ENCODE results near the gene PPP1R14B. TPM values are rescaled to one million over a fixed set of nuclear protein-coding genes. Genes with fewer than 3 reads are reported as not detected.

Gene PPP1R14B
- total and polyA plus RNA-seq, 4 experiments from 2014 or later, result 32.2 to 83.5 (median 45.2) TPM

- H3K4me1 ChIP-seq (ENCODE audit: insufficient read depth, low read length), result peaks cover 14% of the 10 kb centered on the region
- ChIA-PET POLR2A (ENCODE audit: partially characterized antibody) (no interaction called here), CTCF (ENCODE audit: partially characterized antibody) (interaction anchor here (1.6 kb wide), 1 partner anchor 10 kb away, joined by 7 read pairs; no protein-coding TSS in a partner anchor)
- DNase-seq, result peak in 1 of 5 donors; percentile 24
- Mint-ChIP-seq H3K9me3 (no peaks in the 10 kb centered on the region), H3K4me1 (peaks cover 6 to 20% (median 12%) of the 10 kb centered on the region in 4 donors), H3K36me3 (no peaks in the 10 kb centered on the region), H3K27me3 (peaks cover 29 to 32% of the 10 kb centered on the region in 2 donors), H3K4me3 (peak within 1 kb of the TSS; percentile 43 to 80 (median 72)), H3K27ac (peak within 1 kb of the TSS in 2 of 7 donors; percentile 15 to 35)
- peaks cover 35% of the 10 kb centered on the region for H3K27me3 ChIP-seq (ENCODE audit: insufficient read depth, low read length)
- intact Hi-C loops (cut with micrococcal nuclease), result no loop called here
- H3K36me3 ChIP-seq (ENCODE audit: insufficient read depth, low read length), result no peaks in the 10 kb centered on the region
- no peaks in the 10 kb centered on the region for H3K9me3 ChIP-seq (ENCODE audit: control insufficient read depth in 1 of 2, low read length in 2 of 2)
- peak within 1 kb of the TSS in 1 of 2 donors; percentile 27 for H3K4me3 ChIP-seq (ENCODE audit: low read length in 2 of 2)
- H3K27ac ChIP-seq (ENCODE audit: low read depth, low read length), result no peak within 1 kb of the TSS
These were observed 44.6 kb upstream of the PPP1R14B start, which contains the start of gene KCNK4 for GRCh38 chr11:64291262-64291751. KCNK4 (plus strand) TSS chr11:64291302; CDS start chr11:64293019, 1,717 bp downstream.

- Histone ChIP-seq H3K4me1 (ENCODE audit: insufficient read depth, low read length) (peaks cover 19% of the 10 kb centered on the region), H3K4me3 (ENCODE audit: low read length in 2 of 2) (no peak overlapping the region), H3K9me3 (ENCODE audit: control insufficient read depth in 1 of 2, low read length in 2 of 2) (no peaks in the 10 kb centered on the region), H3K27ac (ENCODE audit: low read depth, low read length) (no peak overlapping the region), H3K36me3 (ENCODE audit: insufficient read depth, low read length) (no peaks in the 10 kb centered on the region), H3K27me3 (ENCODE audit: insufficient read depth, low read length) (peaks cover 32% of the 10 kb centered on the region)
- H3K4me1 Mint-ChIP-seq, result peaks cover 6 to 22% (median 13%) of the 10 kb centered on the region in 4 donors
- H3K27ac Mint-ChIP-seq, result peak overlapping the region in 2 of 7 donors; percentile 15 to 35
- no peaks in the 10 kb centered on the region for H3K9me3 Mint-ChIP-seq
- peak in 1 of 5 donors; percentile 32 for DNase-seq
- CTCF ChIA-PET (ENCODE audit: partially characterized antibody), result interaction anchor here (0.7 to 2.6 kb wide), 3 partner anchors 10 to 86 kb away, joined by 3 to 12 read pairs (median 10); partner anchors contain the start of gene CATSPERZ
- no peaks in the 10 kb centered on the region for H3K36me3 Mint-ChIP-seq
- POLR2A ChIA-PET (ENCODE audit: partially characterized antibody), result interaction anchor here (1.4 to 8.6 kb wide), 2 partner anchors 13 to 84 kb away, joined by 3 to 81 read pairs; partner anchors contain the start of genes CATSPERZ, ESRRA and FERMT3
- H3K4me3 Mint-ChIP-seq, result peak overlapping the region; percentile 43 to 80 (median 72)
- intact Hi-C loops (cut with micrococcal nuclease), result no loop called here
- peaks cover 22 to 28% of the 10 kb centered on the region in 2 donors for H3K27me3 Mint-ChIP-seq
These were observed 43.9 kb upstream of the PPP1R14B start for GRCh38 chr11:64290352-64291261.

- CTCF ChIA-PET (ENCODE audit: partially characterized antibody), result interaction anchor here (1.6 to 2.6 kb wide), 3 partner anchors 12 to 84 kb away, joined by 3 to 12 read pairs (median 10); partner anchors contain the start of gene CATSPERZ
- peak overlapping the region in 2 of 7 donors; percentile 21 to 36 for H3K27ac Mint-ChIP-seq
- no peak overlapping the region for H3K4me3 ChIP-seq (ENCODE audit: low read length in 2 of 2)
These were observed 42.3 kb upstream of the PPP1R14B start for GRCh38 chr11:64289002-64289564.

GRCh38 chr11:64288353-64288750, 41.6 kb upstream of the PPP1R14B start:
- intact Hi-C loops (cut with micrococcal nuclease), result no loop called here
- ChIA-PET CTCF (ENCODE audit: partially characterized antibody) (interaction anchor here (1.6 to 2.6 kb wide), 2 partner anchors 20 to 83 kb away, joined by 3 to 10 read pairs; no protein-coding TSS in a partner anchor), POLR2A (ENCODE audit: partially characterized antibody) (interaction anchor here (0.9 to 8.6 kb wide), 2 partner anchors 15 to 19 kb away, joined by 3 to 81 read pairs; partner anchors contain the start of genes CATSPERZ and ESRRA)
- peaks cover 0 to 4% of the 10 kb centered on the region in 2 donors for H3K36me3 Mint-ChIP-seq
- H3K27ac Mint-ChIP-seq, result no peak overlapping the region
- DNase-seq, result no peak
- Histone ChIP-seq H3K27me3 (ENCODE audit: insufficient read depth, low read length) (peaks cover 17% of the 10 kb centered on the region), H3K4me3 (ENCODE audit: low read length in 2 of 2) (no peak overlapping the region), H3K36me3 (ENCODE audit: insufficient read depth, low read length) (no peaks in the 10 kb centered on the region), H3K4me1 (ENCODE audit: insufficient read depth, low read length) (peaks cover 29% of the 10 kb centered on the region), H3K27ac (ENCODE audit: low read depth, low read length) (no peak overlapping the region), H3K9me3 (ENCODE audit: control insufficient read depth in 1 of 2, low read length in 2 of 2) (no peaks in the 10 kb centered on the region)
- peaks cover 9 to 43% (median 19%) of the 10 kb centered on the region in 4 donors for H3K4me1 Mint-ChIP-seq
- peak overlapping the region in 2 of 8 donors; percentile 25 to 29 for H3K4me3 Mint-ChIP-seq
- no peaks in the 10 kb centered on the region for H3K9me3 Mint-ChIP-seq
- H3K27me3 Mint-ChIP-seq, result peaks cover 11 to 14% of the 10 kb centered on the region in 2 donors

More at GRCh38 chr11:64289002-64289564, 42.3 kb upstream of the PPP1R14B start:
- Mint-ChIP-seq H3K9me3 (no peaks in the 10 kb centered on the region), H3K27me3 (peaks cover 16% of the 10 kb centered on the region in 2 donors), H3K4me1 (peaks cover 6 to 36% (median 15%) of the 10 kb centered on the region in 4 donors), H3K36me3 (peaks cover 0 to 4% of the 10 kb centered on the region in 2 donors), H3K4me3 (peak overlapping the region in 2 of 8 donors; percentile 42 to 49)
- no peak overlapping the region for H3K27ac ChIP-seq (ENCODE audit: low read depth, low read length)
- H3K36me3 ChIP-seq (ENCODE audit: insufficient read depth, low read length), result no peaks in the 10 kb centered on the region
- intact Hi-C loops (cut with micrococcal nuclease), result no loop called here
- DNase-seq, result no peak
- no peaks in the 10 kb centered on the region for H3K9me3 ChIP-seq (ENCODE audit: control insufficient read depth in 1 of 2, low read length in 2 of 2)
- POLR2A ChIA-PET (ENCODE audit: partially characterized antibody), result interaction anchor here (0.9 to 8.6 kb wide), 3 partner anchors 14 to 42 kb away, joined by 3 to 81 read pairs (median 3); partner anchors contain the start of genes CATSPERZ, ESRRA and PPP1R14B
- peaks cover 20% of the 10 kb centered on the region for H3K27me3 ChIP-seq (ENCODE audit: insufficient read depth, low read length)
- peaks cover 22% of the 10 kb centered on the region for H3K4me1 ChIP-seq (ENCODE audit: insufficient read depth, low read length)

GRCh38 chr11:64287676-64288352, 41.1 kb upstream of the PPP1R14B start:
- intact Hi-C loops (cut with micrococcal nuclease), result no loop called here
- Mint-ChIP-seq H3K36me3 (peaks cover 0 to 4% of the 10 kb centered on the region in 2 donors), H3K9me3 (no peaks in the 10 kb centered on the region), H3K27ac (peak overlapping the region in 1 of 7 donors; percentile 44), H3K4me1 (peaks cover 11 to 49% (median 23%) of the 10 kb centered on the region in 4 donors), H3K4me3 (peak overlapping the region in 2 of 8 donors; percentile 44 to 59), H3K27me3 (peaks cover 6 to 9% of the 10 kb centered on the region in 2 donors)
- Histone ChIP-seq H3K36me3 (ENCODE audit: insufficient read depth, low read length) (no peaks in the 10 kb centered on the region), H3K4me1 (ENCODE audit: insufficient read depth, low read length) (peaks cover 35% of the 10 kb centered on the region), H3K9me3 (ENCODE audit: control insufficient read depth in 1 of 2, low read length in 2 of 2) (no peaks in the 10 kb centered on the region), H3K4me3 (ENCODE audit: low read length in 2 of 2) (no peak overlapping the region), H3K27ac (ENCODE audit: low read depth, low read length) (no peak overlapping the region), H3K27me3 (ENCODE audit: insufficient read depth, low read length) (peaks cover 12% of the 10 kb centered on the region)
- CTCF ChIA-PET (ENCODE audit: partially characterized antibody), result interaction anchor here (1.7 to 7.3 kb wide), 3 partner anchors 14 to 82 kb away, joined by 7 to 47 read pairs (median 34); partner anchors contain the start of genes CATSPERZ and FERMT3
- POLR2A ChIA-PET (ENCODE audit: partially characterized antibody), result interaction anchor here (6.2 to 8.6 kb wide), 2 partner anchors 16 to 18 kb away, joined by 81 to 233 read pairs; partner anchors contain the start of genes CATSPERZ and ESRRA
- DNase-seq, result no peak

GRCh38 chr11:64286801-64287159, 40.0 kb upstream of the PPP1R14B start:
- peaks cover 0 to 7% of the 10 kb centered on the region in 2 donors for H3K36me3 Mint-ChIP-seq
- peak overlapping the region; percentile 77 to 95 (median 90) for H3K27ac Mint-ChIP-seq
- peak overlapping the region; percentile 71 to 82 (median 80) for H3K4me3 Mint-ChIP-seq
- H3K27ac ChIP-seq (ENCODE audit: low read depth, low read length), result no peak overlapping the region
- no peaks in the 10 kb centered on the region for H3K36me3 ChIP-seq (ENCODE audit: insufficient read depth, low read length)
- DNase-seq, result no peak
- H3K9me3 Mint-ChIP-seq, result no peaks in the 10 kb centered on the region
- peaks cover 14 to 50% (median 24%) of the 10 kb centered on the region in 4 donors for H3K4me1 Mint-ChIP-seq
- CTCF ChIA-PET (ENCODE audit: partially characterized antibody), result interaction anchor here (1.7 to 7.3 kb wide), 3 partner anchors 15 to 81 kb away, joined by 7 to 47 read pairs (median 34); partner anchors contain the start of genes CATSPERZ and FERMT3
- H3K4me1 ChIP-seq (ENCODE audit: insufficient read depth, low read length), result peaks cover 26% of the 10 kb centered on the region
- POLR2A ChIA-PET (ENCODE audit: partially characterized antibody), result interaction anchor here (6.2 to 8.6 kb wide), 2 partner anchors 17 kb away, joined by 81 to 233 read pairs; partner anchors contain the start of genes CATSPERZ and ESRRA
- H3K27me3 Mint-ChIP-seq, result peaks cover 5 to 7% of the 10 kb centered on the region in 2 donors
- H3K9me3 ChIP-seq (ENCODE audit: control insufficient read depth in 1 of 2, low read length in 2 of 2), result no peaks in the 10 kb centered on the region
- intact Hi-C loops (cut with micrococcal nuclease), result no loop called here
- H3K4me3 ChIP-seq (ENCODE audit: low read length in 2 of 2), result no peak overlapping the region
- H3K27me3 ChIP-seq (ENCODE audit: insufficient read depth, low read length), result peaks cover 8% of the 10 kb centered on the region

Measured in CD4-positive, alpha-beta memory T cell (primary cell).